ENCODE measurements around the gene RRAGC. TPM values are rescaled to one million over a fixed set of nuclear protein-coding genes. Genes with fewer than 3 reads are reported as not detected.

Gene RRAGC
- total RNA-seq, 6 donors from 2014 or later: 9.0 to 30.8 (median 24.9) TPM

DNA sequence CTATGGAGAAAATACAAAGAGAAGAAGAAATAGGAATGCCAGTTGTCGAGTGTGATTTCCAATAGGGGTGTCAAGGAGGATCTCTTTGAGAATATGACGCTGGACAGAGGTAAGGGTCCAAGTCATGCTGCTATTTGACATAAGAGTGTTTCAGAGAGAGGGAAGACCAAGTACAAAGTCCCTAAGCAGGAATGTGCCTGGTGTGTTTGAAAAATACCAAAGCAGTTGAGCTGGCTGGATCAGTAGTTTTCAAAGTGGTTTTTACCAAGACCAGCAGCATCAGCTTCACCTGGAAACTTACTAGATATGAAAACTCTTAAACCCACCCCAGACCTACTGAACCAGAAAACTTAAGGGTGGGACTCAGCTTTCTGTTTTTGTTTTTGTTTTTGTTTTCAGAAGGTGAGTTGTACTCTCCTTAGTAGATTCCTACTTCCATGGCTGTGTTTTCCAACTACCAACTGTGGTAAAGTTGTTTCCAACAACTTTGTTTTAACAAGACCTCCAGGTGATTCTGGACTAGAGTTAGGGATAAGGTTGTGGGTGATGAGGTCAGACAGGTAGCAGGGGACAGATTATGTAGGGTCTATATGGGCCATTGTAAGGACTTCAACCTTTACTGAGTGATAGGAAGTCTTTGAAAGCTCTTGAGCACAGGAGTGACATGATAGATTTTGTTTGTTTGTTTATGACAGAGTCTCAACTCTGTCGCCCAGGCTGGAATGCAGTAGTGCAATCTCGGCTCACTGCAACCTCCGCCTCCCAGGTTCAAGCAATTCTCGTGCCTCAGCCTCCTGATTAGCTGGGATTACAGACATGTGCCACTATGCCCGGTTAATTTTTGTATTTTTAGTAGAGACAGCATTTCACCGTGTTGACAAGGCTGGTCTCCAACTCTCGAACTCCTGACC, 29.1 kb upstream of the RRAGC start:
- no peak for DNase-seq
- no peaks in the 10 kb centered on the region for H3K36me3 ChIP-seq
- no peak overlapping the region for H3K27ac ChIP-seq
- no peak overlapping the region for H3K4me3 ChIP-seq
- no peak for TF ChIP-seq POLR2AphosphoS5 (IDR thresholded peaks at IDR 0.05)
- no peak for TF ChIP-seq EP300 (IDR thresholded peaks at IDR 0.05)
- no peak for TF ChIP-seq CTCF (IDR thresholded peaks at IDR 0.05)
- TF ChIP-seq POLR2A (IDR thresholded peaks at IDR 0.05): no peak
- ATAC-seq (ENCODE audit: low FRiP score in 2 of 2): no peak
- H3K4me1 ChIP-seq: no peaks in the 10 kb centered on the region
- 84 to 87% methylated on average over 9 of the region's 9 CpGs for WGBS, 2 donors
- no peaks in the 10 kb centered on the region for H3K27me3 ChIP-seq
- H3K9me3 ChIP-seq: no peaks in the 10 kb centered on the region

DNA sequence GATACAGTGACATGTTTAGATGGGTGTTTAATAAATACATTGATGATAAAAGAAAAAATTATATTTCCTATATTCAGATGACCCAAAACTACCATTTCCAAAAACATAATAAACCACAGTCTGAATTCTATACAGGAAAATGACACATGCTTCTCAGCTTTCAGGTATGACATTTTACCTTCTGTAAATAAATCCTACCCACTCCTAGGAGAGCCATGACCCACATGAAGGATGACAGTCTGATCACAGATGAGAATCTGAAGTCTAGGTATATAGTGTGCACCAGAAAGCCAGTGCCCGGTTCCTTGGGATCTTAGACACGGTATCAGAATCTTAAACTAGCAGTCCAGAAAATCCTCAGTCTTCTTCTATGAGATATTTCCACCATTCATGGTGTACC, 25.5 kb upstream of the RRAGC start:
- ATAC-seq (ENCODE audit: low FRiP score in 2 of 2): no peak
- Histone ChIP-seq H3K4me1 (no peaks in the 10 kb centered on the region), H3K27me3 (no peaks in the 10 kb centered on the region), H3K27ac (no peak overlapping the region), H3K36me3 (no peaks in the 10 kb centered on the region), H3K4me3 (no peak overlapping the region), H3K9me3 (no peaks in the 10 kb centered on the region)
- TF ChIP-seq POLR2AphosphoS5 (IDR thresholded peaks at IDR 0.05) (no peak), CTCF (IDR thresholded peaks at IDR 0.05) (no peak), EP300 (IDR thresholded peaks at IDR 0.05) (no peak), POLR2A (IDR thresholded peaks at IDR 0.05) (no peak)
- DNase-seq: no peak
- WGBS, 2 donors: 93 to 100% methylated on average over 2 of the region's 2 CpGs

GRCh38 chr1:38881487-38881886, 21.9 kb upstream of the RRAGC start, which contains the start of gene GJA9:
GJA9 (minus strand) TSS chr1:38881587; CDS start chr1:38876098, 5,489 bp downstream.
- no peaks in the 10 kb centered on the region for H3K4me1 ChIP-seq
- H3K36me3 ChIP-seq: no peaks in the 10 kb centered on the region
- no peak within 1 kb of the TSS for H3K27ac ChIP-seq
- H3K4me3 ChIP-seq: no peak within 1 kb of the TSS
- TF ChIP-seq CTCF (IDR thresholded peaks at IDR 0.05): no peak
- TF ChIP-seq POLR2A (IDR thresholded peaks at IDR 0.05): no peak
- no peak for TF ChIP-seq POLR2AphosphoS5 (IDR thresholded peaks at IDR 0.05)
- TF ChIP-seq EP300 (IDR thresholded peaks at IDR 0.05): no peak
- H3K27me3 ChIP-seq: no peaks in the 10 kb centered on the region
- no peak for ATAC-seq (ENCODE audit: low FRiP score in 2 of 2)
- no peaks in the 10 kb centered on the region for H3K9me3 ChIP-seq
- DNase-seq: no peak

DNA sequence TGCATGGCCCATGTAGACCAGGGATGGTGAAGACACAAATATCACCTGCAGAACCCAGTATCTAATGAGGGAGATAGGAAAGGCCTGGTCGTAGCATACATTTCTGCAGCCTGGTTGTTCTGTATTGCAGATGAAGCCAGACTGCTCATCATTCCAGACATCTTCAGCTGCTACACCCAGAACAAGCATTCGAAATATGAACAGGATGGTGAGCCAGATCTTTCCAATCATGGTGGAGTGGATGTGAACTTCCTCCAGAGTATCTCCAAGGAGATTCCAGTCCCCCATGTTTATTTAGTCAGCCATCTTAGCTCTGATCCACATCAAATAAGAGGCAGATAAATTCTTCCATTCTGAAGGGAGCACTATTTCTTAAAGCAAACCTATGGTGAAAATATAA, 16.2 kb upstream of the RRAGC start:
- WGBS, 2 donors: 79 to 100% methylated on average over 2 of the region's 2 CpGs
- no peaks in the 10 kb centered on the region for H3K27me3 ChIP-seq

More for the DNA sequence above, 16.2 kb upstream of the RRAGC start:
- Histone ChIP-seq H3K9me3 (no peaks in the 10 kb centered on the region), H3K36me3 (no peaks in the 10 kb centered on the region), H3K27ac (no peak overlapping the region), H3K4me3 (no peak overlapping the region), H3K4me1 (peaks cover 13 to 17% (median 15%) of the 10 kb centered on the region in 4 donors)
- DNase-seq (no peak), ATAC-seq (ENCODE audit: low FRiP score in 2 of 2) (no peak)
- TF ChIP-seq CTCF (IDR thresholded peaks at IDR 0.05): no peak
- TF ChIP-seq POLR2AphosphoS5 (IDR thresholded peaks at IDR 0.05): no peak
- TF ChIP-seq EP300 (IDR thresholded peaks at IDR 0.05): no peak
- no peak for TF ChIP-seq POLR2A (IDR thresholded peaks at IDR 0.05)
